ENCODE measurements around the gene IHH.

DNA sequence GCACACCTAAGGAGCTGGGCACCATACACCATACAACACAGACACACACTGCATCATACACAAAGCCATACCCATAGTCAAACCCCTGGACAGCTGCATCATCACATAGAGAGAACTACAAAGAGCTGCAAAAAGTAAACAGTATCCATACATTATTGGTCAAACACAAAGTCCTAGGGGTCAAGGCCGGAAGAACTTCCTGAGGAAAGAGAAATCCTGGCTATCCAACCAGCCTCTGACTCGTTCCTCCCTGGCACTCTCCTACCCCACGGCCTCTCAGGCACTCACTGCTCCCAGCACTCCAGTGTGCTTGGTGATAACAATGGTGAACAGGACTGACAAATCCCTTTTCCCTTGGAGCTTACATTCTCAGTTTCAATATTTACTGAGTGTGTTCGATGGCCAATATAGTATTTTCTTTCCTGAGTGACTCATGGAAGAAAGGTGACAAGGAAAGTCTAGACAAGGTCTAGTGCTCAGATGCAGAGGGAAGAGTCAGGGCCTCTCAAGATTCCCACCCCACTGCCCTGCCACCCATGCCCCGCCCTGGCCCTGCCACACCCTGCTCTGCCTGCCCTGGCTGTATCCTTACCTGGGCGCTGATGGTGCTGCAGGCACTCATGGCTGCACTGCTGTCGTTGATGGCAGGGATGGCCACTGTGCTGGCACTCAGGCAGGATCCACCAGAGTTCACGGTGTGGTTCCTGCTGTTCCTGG lies 22.8 kb downstream of the IHH start:
- TF ChIP-seq SP1 (IDR thresholded peaks at IDR 0.05): no peak
- no peak for TF ChIP-seq FOXK2 (IDR thresholded peaks at IDR 0.05)
- no peak for TF ChIP-seq HDGF (IDR thresholded peaks at IDR 0.05; ENCODE audit: borderline replicate concordance)
- no peak for TF ChIP-seq ELF4 (IDR thresholded peaks at IDR 0.05)
- no peak for TF ChIP-seq FOXM1 (IDR thresholded peaks at IDR 0.05; ENCODE audit: borderline replicate concordance)
- no peak for TF ChIP-seq TARDBP (IDR thresholded peaks at IDR 0.05)
- no peak for TF ChIP-seq ZNF384 (IDR thresholded peaks at IDR 0.05)
- TF ChIP-seq FOXA1 (IDR thresholded peaks at IDR 0.05): no peak
- no peak for TF ChIP-seq CTBP1 (IDR thresholded peaks at IDR 0.05; ENCODE audit: borderline replicate concordance)
- TF ChIP-seq SUZ12 (IDR thresholded peaks at IDR 0.05): no peak

Measured in HEK293T (cell line).